Measurements from ENCODE around the gene MFNG. TPM values are rescaled to one million over a fixed set of nuclear protein-coding genes. Genes with fewer than 3 reads are reported as not detected.
A peak's percentile ranks its signal among the peaks of the same experiment; 100 is the strongest.

Gene MFNG
- polyA plus RNA-seq, 3 donors: 9.5 to 10.4 (median 10.0) TPM

DNA sequence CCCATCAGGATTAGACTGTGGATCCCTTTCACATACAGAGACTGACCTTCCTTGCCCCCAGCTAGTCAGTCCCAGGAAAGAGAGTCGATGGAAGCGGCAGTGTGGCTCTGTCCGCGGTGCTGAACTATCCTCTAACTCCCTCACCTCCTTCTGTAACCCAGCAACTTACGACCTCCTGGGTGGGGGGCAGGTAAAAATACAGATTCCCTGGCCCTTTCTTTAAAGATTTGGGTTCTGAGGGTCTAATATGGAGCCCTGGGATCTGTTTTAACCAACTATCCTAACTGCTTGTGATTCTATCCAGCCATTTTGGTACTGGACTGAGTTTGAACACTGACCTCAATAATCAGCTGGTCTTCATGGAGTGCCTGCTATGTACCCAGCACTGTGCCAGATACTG, 23.2 kb downstream of the MFNG start:
- DNase-seq (ENCODE audit: extremely low read depth in 1 of 11, low read depth in 9 of 11, low spot score in 4 of 11): peak in 8 of 11 donors; percentile 53 to 71 (median 64)

DNA sequence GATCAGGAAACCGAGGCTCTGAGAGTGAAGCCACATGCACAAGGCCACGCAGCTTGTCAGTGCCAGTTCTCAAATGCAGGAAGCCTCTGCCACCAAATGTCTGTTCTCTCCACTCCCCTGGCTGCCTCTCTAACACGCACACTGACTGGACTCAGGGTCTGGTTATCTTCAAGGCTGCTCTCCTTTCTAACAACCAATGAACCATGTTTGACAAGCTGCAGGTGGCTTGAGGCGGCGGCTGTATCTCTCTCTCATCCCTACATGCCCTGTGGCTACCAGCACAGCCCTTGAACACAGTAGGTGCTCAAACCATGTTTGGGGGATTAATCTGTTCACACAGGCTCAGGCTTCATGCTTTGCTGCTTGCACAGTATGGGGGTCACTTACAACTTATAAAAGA, 23.7 kb downstream of the MFNG start:
- DNase-seq (ENCODE audit: extremely low read depth in 1 of 11, low read depth in 9 of 11, low spot score in 4 of 11): no peak

DNA sequence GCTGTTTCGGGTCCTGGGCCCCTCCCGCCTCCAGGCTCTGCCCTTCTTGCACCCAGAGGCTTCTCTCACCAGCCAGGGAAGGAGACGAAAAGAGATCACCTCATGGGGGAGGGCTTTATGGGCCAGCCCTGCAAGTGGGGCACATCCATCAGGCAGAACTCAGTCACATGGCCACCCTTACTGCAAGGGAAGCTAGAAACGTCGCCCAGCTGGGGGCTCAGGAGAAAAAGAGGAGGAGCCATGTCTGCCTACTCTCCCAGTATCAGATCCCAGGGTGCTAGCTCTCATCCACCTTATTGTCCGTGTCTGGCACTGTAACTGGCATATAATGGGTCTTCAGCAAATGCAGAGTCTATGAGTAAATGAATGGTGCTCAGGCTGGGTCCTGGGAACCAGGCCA, 24.2 kb downstream of the MFNG start:
- no peak for DNase-seq (ENCODE audit: extremely low read depth in 1 of 11, low read depth in 9 of 11, low spot score in 4 of 11)

DNA sequence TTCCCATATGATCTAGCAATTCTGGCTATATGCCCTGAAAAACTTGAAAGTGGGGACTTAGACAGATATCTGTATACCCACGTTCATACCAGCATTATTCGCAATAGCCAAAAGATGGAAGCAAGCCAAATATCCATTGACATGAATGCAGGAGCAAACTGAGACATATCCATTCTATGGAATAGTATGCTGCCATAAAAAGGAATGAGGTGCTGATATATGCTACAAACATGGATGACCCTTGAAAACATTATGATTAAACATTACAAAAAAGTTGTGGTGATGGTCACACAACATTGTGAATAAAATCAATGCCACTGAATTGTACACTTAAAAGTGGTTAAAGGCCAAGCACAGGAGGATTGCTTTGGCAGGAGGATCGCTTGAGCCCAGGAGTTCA, 25.5 kb downstream of the MFNG start:
- DNase-seq (ENCODE audit: extremely low read depth in 1 of 11, low read depth in 9 of 11, low spot score in 4 of 11): no peak

DNA sequence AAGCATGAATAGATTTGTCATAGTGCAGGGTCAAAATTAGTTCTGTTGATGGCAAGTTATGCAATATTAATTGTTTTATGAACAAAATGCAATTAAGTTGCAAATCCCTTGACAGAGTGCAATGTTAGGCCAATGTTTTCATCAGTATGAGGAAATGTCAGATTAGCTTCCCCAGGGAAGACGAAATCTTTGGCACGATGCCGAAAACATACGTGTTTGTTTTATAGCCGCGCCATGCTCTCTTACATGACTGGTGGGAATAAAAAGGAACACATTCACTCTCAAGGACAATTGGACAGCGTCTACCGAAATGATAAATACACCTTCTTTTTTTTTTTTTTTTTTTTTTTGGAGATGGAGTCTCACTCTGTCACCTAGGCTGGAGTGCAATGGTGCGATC, 27.0 kb downstream of the MFNG start:
- DNase-seq (ENCODE audit: extremely low read depth in 1 of 11, low read depth in 9 of 11, low spot score in 4 of 11): no peak

DNA sequence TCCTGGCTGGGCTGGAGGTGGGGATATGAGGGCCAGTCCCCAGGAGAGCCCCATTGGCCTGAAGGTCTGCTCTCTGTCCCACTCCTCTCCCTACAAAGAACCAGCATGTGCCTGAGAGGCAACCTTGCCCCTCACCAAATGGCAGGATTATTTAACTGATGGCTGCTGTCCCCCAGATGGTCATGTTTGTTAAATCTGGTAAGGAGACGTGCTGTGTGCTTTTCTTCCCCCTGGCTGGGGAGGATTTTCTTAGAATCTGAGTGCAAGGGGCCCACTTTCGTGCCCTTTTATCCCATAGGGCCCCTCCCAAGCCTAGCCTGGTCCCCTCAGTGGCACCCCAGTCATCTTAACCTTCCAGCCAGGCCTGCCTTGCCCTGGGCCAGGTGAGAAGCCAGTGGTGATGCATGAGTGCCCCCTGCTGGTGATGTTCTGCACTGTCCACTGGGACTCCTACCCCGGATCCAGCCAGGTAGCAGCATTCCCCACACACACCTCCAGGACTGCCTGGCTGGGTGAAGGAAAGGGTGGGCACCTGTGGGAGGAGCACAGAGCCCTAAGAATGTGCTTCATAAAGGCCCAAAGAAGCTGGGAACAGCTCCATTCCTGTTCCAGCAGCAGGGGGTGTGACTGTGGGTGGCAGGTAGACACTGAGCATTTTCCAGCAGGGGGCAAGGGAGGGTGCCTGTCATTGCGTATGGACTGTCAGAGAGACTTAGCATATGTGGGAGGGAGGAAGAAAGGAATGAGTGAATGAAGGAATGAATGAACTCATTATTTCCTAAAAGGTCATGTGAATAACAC, 28.9 kb downstream of the MFNG start:
- DNase-seq (ENCODE audit: extremely low read depth in 1 of 11, low read depth in 9 of 11, low spot score in 4 of 11): peak in 8 of 11 donors; percentile 45 to 62 (median 52)

DNA sequence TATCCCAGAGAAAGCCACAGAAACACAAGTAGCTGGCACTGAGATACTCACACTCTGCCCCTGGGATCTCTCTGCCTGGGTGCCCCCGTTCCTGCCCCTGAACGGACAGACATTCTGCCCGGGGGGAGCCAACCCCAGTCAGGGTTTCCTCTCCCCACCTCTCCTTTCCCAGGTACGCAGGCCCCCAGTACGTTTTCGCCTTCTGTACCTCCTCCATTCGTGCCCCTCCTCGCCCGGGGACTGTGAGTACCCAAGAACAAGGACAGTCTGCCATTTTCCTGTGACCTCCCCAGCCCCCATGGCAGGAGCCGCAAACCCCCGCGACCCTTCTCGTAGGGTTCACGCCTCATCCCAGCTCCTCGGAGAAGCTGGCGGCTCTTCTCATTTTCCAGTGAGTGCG, 29.8 kb downstream of the MFNG start:
- DNase-seq (ENCODE audit: extremely low read depth in 1 of 11, low read depth in 9 of 11, low spot score in 4 of 11): no peak

DNA sequence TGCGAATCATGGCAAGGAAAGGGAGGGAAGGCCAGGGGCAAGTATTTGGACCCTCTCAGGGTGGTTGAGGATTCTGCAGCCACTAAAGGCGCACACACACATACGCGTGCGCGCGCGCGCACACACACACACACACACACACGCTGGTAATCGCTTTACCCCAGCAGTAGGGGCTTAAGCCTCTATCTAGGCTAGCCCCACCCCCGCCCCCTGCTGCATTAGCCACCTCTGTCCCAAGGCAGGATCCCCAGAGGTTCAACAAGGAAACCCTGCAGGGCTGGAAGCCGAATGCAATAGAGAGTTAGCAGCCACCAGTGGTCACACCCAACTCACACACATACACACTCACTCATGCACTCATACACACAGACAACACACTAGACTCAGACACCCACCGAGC, 30.3 kb downstream of the MFNG start:
- no peak for DNase-seq (ENCODE audit: extremely low read depth in 1 of 11, low read depth in 9 of 11, low spot score in 4 of 11)

DNA sequence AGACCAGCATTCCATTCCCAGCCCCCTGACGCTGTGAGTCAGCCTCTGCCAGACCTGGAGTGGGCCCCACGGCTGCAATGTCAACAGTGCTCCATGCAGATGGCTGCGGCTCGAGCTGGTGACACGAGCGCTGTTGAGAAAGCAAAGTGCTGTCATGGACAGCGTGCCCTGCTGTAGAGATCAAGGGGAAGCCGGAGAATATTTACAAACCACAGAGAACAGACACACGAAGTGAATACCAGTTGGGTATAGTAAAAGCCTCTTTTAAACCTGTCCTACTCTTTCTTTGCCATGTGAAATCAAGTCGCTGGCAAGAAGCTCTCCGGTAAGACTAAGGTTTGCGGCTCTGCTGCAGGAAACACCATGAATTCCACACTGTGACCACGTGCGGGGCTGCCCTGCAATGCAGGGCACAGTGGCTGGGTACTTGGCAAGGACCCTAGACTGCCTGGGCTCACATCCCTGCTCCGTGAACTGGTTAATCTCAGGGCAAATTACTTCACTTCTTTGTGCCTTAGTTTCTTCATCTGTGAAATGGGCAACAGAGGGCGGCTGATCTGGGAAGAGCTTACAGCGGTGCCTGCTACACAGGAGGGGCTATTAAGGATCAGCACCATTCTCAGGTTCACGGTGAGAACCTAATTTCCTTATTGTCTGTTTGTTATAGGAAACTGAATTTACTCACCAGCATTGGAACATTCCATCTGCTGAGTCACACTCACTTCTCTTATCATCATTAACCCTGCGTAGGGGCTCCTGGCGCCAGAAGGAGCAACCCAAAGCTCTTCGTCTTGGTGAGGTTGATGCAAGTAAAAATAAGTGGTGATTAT, 31.1 kb downstream of the MFNG start:
- no peak for DNase-seq (ENCODE audit: extremely low read depth in 1 of 11, low read depth in 9 of 11, low spot score in 4 of 11)

DNA sequence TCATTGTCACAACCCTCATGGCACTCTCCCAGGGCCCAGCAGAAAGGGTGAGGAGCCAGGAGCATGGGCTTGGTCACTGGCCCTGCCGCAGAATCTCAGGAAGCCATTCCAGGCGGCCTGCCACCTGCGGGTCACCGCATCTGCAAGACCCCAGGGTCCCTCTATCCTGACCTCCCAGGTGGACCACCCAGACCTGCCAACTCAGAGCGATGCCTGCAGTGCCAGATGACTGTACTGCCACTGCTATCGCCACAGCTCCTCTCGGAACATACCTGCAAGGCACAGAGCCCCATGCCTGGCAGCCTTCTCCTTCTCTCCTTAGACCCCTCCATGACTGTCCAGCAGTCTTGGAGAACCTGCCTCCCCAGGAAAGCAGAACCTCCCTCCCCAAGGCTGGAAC, 32.5 kb downstream of the MFNG start:
- DNase-seq (ENCODE audit: extremely low read depth in 1 of 11, low read depth in 9 of 11, low spot score in 4 of 11): no peak

DNA sequence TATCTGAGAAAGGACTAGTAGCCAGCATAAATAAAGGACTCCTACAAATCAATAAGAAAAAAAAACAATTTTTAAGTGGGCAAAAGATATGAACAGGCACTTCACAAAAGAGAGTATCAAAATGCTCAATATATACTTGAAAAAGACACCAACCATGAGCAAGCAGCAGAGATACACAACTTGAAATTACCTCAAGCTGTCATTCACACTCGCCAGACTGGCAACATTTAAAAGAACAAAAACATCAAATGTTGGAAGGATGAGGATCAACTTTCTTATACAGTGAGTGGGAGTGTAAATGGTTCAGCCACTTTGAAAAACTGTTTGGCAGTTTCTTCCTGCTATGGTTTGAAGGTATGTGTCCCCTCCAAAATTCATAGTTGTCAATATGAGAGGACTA, 35.0 kb downstream of the MFNG start:
- DNase-seq (ENCODE audit: extremely low read depth in 1 of 11, low read depth in 9 of 11, low spot score in 4 of 11): no peak

DNA sequence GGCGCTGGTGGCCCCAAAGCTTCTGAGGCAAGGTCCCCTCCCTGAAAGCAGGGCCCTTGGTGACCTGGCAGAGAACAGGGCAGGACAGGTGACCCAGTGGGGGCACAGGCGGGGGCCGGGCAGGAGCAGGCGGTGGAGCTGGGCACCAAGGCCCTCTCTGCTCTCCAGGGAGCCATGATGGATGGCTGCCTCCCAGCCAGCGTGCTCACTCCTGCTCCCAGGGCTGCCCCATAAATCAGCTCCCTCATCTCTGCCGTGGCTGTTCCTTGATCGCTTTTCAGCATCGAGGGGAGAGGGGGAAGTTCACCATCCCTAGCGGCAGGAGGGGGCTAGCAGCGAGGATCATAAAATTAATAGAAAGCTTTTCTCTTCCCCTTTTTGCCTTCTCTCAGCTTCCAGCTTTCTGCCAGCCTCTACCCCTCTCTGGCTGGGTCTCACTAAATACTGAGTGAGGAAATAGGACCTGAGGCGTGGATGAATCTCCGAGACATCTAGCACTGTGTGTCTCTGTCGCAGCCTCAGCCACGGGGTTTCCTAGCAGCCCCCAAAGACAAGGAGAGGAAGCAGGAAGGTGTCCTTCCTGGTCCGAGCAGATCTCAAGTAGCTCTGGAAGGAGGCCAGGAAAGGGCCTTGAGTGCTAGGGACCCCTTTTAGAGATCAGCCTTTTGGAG, 36.7 kb downstream of the MFNG start:
- no peak for DNase-seq (ENCODE audit: extremely low read depth in 1 of 11, low read depth in 9 of 11, low spot score in 4 of 11)

DNA sequence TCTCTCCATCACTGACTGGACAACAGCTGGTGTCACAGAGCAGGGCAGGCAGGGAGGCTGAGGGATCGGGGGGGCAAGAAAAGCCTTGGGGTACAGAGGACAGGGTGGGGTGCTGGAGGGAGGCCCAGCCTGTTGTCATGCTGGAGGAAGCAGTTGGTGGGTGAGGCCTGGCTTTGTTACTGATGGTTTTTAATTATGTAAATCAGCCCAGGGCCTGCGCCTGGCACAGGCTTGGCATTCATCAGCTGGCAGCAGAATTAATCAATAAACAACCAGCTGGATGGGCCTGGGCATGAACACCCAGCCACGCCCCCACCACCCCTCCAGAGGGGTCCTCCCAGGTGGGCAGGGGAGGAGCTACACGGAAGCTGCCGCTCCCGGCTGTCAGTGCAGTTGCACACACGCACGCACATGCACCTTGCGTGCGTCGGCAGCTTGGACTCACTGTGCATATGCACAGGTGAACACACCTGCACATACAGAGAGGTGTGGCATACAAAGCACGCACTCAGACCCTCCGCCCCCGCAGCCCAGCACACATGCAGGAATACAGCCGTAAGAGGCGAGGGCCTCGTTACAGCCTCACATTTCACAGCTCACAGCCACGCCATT, 37.6 kb downstream of the MFNG start:
- no peak for DNase-seq (ENCODE audit: extremely low read depth in 1 of 11, low read depth in 9 of 11, low spot score in 4 of 11)

DNA sequence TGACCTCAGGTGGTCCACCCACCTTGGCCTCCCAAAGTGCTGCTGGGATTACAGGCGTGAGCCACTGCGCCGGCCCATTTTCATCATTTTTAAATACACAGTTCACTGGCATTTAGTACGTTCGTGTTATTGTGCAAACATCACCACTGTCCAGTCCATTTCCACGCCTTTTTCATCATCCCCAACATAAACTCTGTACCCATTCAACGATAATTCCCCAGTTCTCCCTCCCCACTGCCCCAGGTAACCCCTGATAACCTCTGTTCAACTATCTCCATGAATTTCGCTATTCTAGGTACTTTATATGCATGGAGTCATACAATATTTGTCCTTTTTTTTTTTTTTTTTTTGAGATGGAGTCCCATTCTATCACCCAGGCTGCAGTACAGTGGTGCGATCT, 40.7 kb downstream of the MFNG start:
- DNase-seq (ENCODE audit: extremely low read depth in 1 of 11, low read depth in 9 of 11, low spot score in 4 of 11): no peak

DNA sequence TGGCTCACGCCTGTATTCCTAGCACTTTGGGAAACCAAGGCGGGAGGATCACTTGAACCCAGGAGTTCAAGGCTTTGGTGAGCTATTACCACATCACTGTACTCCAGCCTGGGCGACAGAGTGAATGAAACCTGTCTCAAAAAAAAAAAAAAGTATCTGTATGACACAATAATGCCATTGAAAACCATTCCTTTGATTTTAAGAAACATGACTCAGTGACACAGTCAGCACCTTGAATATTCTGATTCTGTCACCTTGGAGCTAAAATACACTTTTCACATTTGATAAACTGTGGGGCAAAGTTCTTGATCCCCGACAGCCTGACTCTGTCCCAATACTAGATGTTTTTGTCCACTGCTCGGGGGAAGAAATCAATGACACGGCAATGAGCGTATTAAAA, 42.2 kb downstream of the MFNG start:
- DNase-seq (ENCODE audit: extremely low read depth in 1 of 11, low read depth in 9 of 11, low spot score in 4 of 11): no peak

DNA sequence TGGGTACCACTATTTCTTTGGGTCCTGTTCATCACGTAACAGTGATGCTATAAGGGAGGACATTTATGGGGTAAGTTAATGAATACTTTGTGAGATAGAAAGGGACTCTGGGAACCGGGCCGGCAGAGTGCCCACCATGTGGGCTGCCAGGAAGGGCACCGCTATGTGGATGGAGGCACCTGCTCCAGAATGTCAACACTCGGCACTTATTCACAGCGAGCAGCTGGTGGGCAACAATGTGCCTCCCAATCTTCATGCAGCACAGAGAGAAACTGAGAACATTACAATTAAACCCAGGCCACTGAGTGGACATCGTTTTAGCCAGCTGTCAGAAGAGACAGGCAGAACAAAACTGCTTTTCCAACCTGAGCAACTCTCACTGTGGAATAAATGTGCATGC, 43.1 kb downstream of the MFNG start:
- DNase-seq (ENCODE audit: extremely low read depth in 1 of 11, low read depth in 9 of 11, low spot score in 4 of 11): no peak

DNA sequence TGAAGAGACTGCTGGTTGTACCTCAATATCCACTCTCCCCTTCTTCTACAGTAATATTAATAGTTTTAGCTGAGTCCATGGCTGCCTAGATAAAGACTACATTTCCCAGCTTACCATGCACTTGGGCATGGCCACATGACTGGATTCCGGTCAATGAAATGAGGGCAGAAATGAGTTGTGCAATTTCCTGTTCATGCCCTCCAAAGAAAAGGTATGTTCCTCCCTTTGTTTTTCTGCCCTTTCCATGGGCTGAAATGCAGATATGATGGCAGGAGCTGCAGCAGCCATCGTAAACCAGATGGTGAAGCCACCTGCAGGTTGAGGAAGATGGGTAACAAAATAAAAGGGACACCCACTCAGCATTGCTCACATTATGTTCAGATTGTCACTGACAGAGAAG, 43.6 kb downstream of the MFNG start:
- DNase-seq (ENCODE audit: extremely low read depth in 1 of 11, low read depth in 9 of 11, low spot score in 4 of 11): no peak

DNA sequence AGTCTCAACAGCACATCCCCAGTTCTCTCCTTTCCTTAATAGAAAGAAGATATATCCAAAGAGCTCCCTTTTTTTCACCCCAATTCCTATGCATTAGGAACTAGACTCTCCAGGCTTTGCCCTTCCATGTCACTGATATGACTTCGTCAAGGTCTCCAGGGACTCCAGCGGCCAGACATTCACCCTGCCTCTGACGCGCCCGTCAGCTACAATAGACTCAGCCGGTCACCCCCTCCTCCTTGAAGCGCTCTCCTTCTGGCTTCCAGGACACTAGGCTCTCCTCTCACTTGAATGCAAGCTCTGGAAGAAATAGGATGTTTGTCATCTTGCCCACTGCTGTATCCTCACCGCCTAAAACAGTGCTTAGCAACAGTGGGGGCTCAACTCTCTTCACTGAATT, 44.0 kb downstream of the MFNG start:
- DNase-seq (ENCODE audit: extremely low read depth in 1 of 11, low read depth in 9 of 11, low spot score in 4 of 11): no peak

DNA sequence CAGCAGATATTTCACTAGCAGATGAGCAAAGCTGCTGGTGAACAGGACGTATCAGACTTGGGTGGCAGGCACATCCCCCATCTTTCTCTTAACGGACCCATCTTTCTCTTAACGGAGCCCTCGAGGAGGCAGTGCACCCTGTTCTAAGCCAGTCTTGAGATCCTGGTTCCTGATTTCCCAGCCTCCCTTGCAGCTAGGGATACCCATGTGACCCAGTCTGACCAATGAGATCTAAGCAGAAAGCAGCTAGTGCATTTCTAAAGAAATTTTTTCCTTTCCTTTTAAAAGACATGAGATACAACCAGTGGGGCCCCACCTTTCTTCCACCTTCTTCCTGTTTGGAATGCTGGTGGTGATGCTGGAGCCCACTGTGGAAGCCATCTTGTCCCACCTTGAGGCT, 45.3 kb downstream of the MFNG start:
- no peak for DNase-seq (ENCODE audit: extremely low read depth in 1 of 11, low read depth in 9 of 11, low spot score in 4 of 11)

DNA sequence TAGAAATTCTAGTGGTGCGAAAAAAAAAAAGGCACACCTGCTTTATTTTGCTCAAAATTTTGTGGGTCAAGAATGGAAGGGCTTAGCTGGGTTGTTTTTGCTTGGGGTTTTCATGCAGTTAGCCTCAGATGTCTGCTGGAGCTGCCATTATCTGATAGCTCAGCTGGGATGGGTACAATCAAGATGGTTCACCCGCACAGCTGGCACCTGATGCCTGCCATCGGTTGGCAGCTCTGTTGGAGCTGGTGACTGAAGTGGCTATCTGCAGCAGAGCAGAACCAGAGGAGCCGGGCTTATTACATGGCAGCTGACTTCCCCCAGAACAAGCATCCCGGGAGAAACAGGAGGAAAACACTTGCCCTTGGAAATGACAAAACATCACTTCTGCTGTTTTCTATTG, 46.8 kb downstream of the MFNG start:
- DNase-seq (ENCODE audit: extremely low read depth in 1 of 11, low read depth in 9 of 11, low spot score in 4 of 11): no peak

Data from renal cortex interstitium (tissue), 11 donors.